ENCODE results near the gene RESF1.
"Not testable (repeated sequence)": the region's sequence is repeated elsewhere in the genome, so short reads cannot be mapped to it uniquely, and the experiment has no call there.

RESF1 gene

GRCh38 chr12:31929027-31929526 lies 30.1 kb upstream of the RESF1 start:
- no peak for DNase-seq (ENCODE audit: low read depth)
- no peak overlapping the region for H3K4me3 ChIP-seq (replicated peaks; ENCODE audit: low read depth, low read length)
- no peak for TF ChIP-seq CTCF (IDR thresholded peaks at IDR 0.05; ENCODE audit: low read length, missing control alignments)

GRCh38 chr12:31931796-31932715 lies 27.2 kb upstream of the RESF1 start:
- no peak for DNase-seq (ENCODE audit: low read depth)
- TF ChIP-seq CTCF (IDR thresholded peaks at IDR 0.05; ENCODE audit: low read length, missing control alignments), result no peak
- H3K4me3 ChIP-seq (replicated peaks; ENCODE audit: low read depth, low read length), result no peak overlapping the region

GRCh38 chr12:31944299-31944698 lies 14.9 kb upstream of the RESF1 start:
- DNase-seq (ENCODE audit: low read depth), result no peak
- no peak for TF ChIP-seq CTCF (IDR thresholded peaks at IDR 0.05; ENCODE audit: low read length, missing control alignments)
- H3K4me3 ChIP-seq (replicated peaks; ENCODE audit: low read depth, low read length), result no peak overlapping the region

GRCh38 chr12:31947971-31948370 lies 11.2 kb upstream of the RESF1 start:
- TF ChIP-seq CTCF (IDR thresholded peaks at IDR 0.05; ENCODE audit: low read length, missing control alignments), result no peak
- no peak overlapping the region for H3K4me3 ChIP-seq (replicated peaks; ENCODE audit: low read depth, low read length)
- DNase-seq (ENCODE audit: low read depth), result no peak

- not testable (repeated sequence) for DNase-seq (ENCODE audit: low read depth); H3K4me3 ChIP-seq (replicated peaks; ENCODE audit: low read depth, low read length)
Observed at GRCh38 chr12:31948697-31949359, 10.4 kb upstream of the RESF1 start.

- TF ChIP-seq CTCF (IDR thresholded peaks at IDR 0.05; ENCODE audit: low read length, missing control alignments), result no peak
- DNase-seq (ENCODE audit: low read depth), result no peak
- H3K4me3 ChIP-seq (replicated peaks; ENCODE audit: low read depth, low read length), result no peak overlapping the region
Observed at GRCh38 chr12:31950088-31950487, 9.1 kb upstream of the RESF1 start.

GRCh38 chr12:31950492-31950891 lies 8.7 kb upstream of the RESF1 start:
- no peak for DNase-seq (ENCODE audit: low read depth)
- no peak overlapping the region for H3K4me3 ChIP-seq (replicated peaks; ENCODE audit: low read depth, low read length)
- TF ChIP-seq CTCF (IDR thresholded peaks at IDR 0.05; ENCODE audit: low read length, missing control alignments), result no peak
